Uterus (tissue), 4 donors: ENCODE measurements around the gene PDE6A. TPM values are rescaled to one million over a fixed set of nuclear protein-coding genes. Genes with fewer than 3 reads are reported as not detected.

Experiments used
- DNase-seq, 2 donors: peaks; one replicate each; pipeline ENCODE4 v3.0.0-alpha.2; 2019 to 2020
- H3K27ac ChIP-seq, 2 donors: fragments of 200-600 bp; sonication (generic); 1 replicate in 1 of 2; 2 replicates in 1 of 2; pipeline ENCODE4 v1.5.1; 2016 to 2018
- H3K27me3 ChIP-seq, 2 donors: fragments of 200-600 bp; sonication (generic); one replicate each; pipeline ENCODE4 v1.5.1; 2018 to 2019; ENCODE audit warnings: control low read depth in 1 of 2
- H3K36me3 ChIP-seq, 2 donors: fragments of 200-600 bp; sonication (generic); one replicate each; pipeline ENCODE4 v1.5.1; 2019; ENCODE audit warnings: control low read depth in 1 of 2
- H3K4me1 ChIP-seq, 2 donors: fragments of 200-600 bp; sonication (generic); one replicate each; pipeline ENCODE4 v1.5.1; 2018 to 2019; ENCODE audit warnings: control low read depth in 1 of 2
- H3K4me3 ChIP-seq, 2 donors: fragments of 200-600 bp; sonication (generic); 1 replicate in 1 of 2; 2 replicates in 1 of 2; pipeline ENCODE4 v1.5.1; 2018 to 2019; ENCODE audit warnings: mild to moderate bottlenecking in 1 of 2
- H3K9me3 ChIP-seq, 2 donors: fragments of 200-600 bp; sonication (generic); one replicate each; pipeline ENCODE4 v1.5.1; 2019; ENCODE audit warnings: control low read depth in 1 of 2
- CTCF ChIP-seq, 4 experiments: fragments of 200-600 bp in 2 of 4; fragments of 450-650 bp in 2 of 4; sonication (generic) in 2 of 4; IDR thresholded peaks; one replicate each; pipeline ENCODE4 v1.5.1; 2016 to 2019; ENCODE audit warnings: antibody characterized with exemption in 4 of 4, mild to moderate bottlenecking in 2 of 4, moderate library complexity in 1 of 4
- POLR2A ChIP-seq, 2 donors: fragments of 450-650 bp; IDR thresholded peaks; one replicate each; pipeline ENCODE4 v1.6.1; 2016; ENCODE audit warnings: antibody characterized with exemption in 2 of 2, mild to moderate bottlenecking in 1 of 2, moderate library complexity in 1 of 2
- intact Hi-C: fragments of 100-400 bp; cut with DNase I; formaldehyde crosslinking; loops from one replicate; pipeline ENCODE4 v1.15.1; 2023; ENCODE audit warnings: low total_unique reads
- total RNA-seq, 4 donors: library from RNA; depleted of rRNA in 3 of 4; stranded (reverse); fragments of >200 nt in 3 of 4; gene quantifications; one replicate each; pipeline versions ENCODE4 v1.1.0 to v1.2.4, GENCODE V29; 2014 to 2023
- donor health status: DM: yes; HTN: yes; CAD: no.

PDE6A gene
- total RNA-seq, 4 donors from 2014 or later = 0.07 TPM; not detected in 3

GRCh38 chr5:149838881-149839739 lies 105.5 kb downstream of the PDE6A start:
- intact Hi-C loops = no loop called here
- Histone ChIP-seq H3K27me3 (no peaks in the 10 kb centered on the region), H3K4me3 (no peak overlapping the region), H3K4me1 (no peaks in the 10 kb centered on the region), H3K9me3 (no peaks in the 10 kb centered on the region), H3K27ac (no peak overlapping the region), H3K36me3 (no peaks in the 10 kb centered on the region)
- TF ChIP-seq CTCF (IDR thresholded peaks at IDR 0.05) (no peak), POLR2A (IDR thresholded peaks at IDR 0.05) (no peak)
- DNase-seq = no peak

GRCh38 chr5:149837680-149838269 lies 106.8 kb downstream of the PDE6A start:
- intact Hi-C loops = no loop called here
- Histone ChIP-seq H3K4me1 (no peaks in the 10 kb centered on the region), H3K36me3 (no peaks in the 10 kb centered on the region), H3K27ac (no peak overlapping the region), H3K27me3 (no peaks in the 10 kb centered on the region), H3K9me3 (no peaks in the 10 kb centered on the region), H3K4me3 (no peak overlapping the region)
- TF ChIP-seq POLR2A (IDR thresholded peaks at IDR 0.05) (no peak), CTCF (IDR thresholded peaks at IDR 0.05) (peak in 3 of 4 experiments; percentile 7 to 43 (median 19))
- no peak for DNase-seq

DNA sequence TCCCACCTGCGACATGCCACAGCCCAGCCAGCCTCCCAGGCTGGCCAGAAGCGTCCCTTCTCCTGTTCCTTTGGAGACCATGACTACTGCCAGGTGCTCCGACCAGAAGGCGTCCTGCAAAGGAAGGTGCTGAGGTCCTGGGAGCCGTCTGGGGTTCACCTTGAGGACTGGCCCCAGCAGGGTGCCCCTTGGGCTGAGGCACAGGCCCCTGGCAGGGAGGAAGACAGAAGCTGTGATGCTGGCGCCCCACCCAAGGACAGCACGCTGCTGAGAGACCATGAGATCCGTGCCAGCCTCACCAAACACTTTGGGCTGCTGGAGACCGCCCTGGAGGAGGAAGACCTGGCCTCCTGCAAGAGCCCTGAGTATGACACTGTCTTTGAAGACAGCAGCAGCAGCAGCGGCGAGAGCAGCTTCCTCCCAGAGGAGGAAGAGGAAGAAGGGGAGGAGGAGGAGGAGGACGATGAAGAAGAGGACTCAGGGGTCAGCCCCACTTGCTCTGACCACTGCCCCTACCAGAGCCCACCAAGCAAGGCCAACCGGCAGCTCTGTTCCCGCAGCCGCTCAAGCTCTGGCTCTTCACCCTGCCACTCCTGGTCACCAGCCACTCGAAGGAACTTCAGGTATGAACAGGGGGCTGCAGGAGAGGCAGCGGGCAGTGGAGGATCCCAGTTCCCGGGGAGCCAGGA lies 108.0 kb downstream of the PDE6A start:
- no peak overlapping the region for H3K4me3 ChIP-seq
- no peaks in the 10 kb centered on the region for H3K27me3 ChIP-seq
- no peaks in the 10 kb centered on the region for H3K36me3 ChIP-seq
- intact Hi-C loops = no loop called here
- H3K9me3 ChIP-seq = no peaks in the 10 kb centered on the region
- DNase-seq = no peak
- no peak overlapping the region for H3K27ac ChIP-seq
- TF ChIP-seq CTCF (IDR thresholded peaks at IDR 0.05) (no peak), POLR2A (IDR thresholded peaks at IDR 0.05) (no peak)
- H3K4me1 ChIP-seq = no peaks in the 10 kb centered on the region

- peak in 1 of 2 donors; percentile 55 for DNase-seq
- no peak overlapping the region for H3K4me3 ChIP-seq
- H3K9me3 ChIP-seq = no peaks in the 10 kb centered on the region
- no peaks in the 10 kb centered on the region for H3K4me1 ChIP-seq
- no peaks in the 10 kb centered on the region for H3K27me3 ChIP-seq
- no peaks in the 10 kb centered on the region for H3K36me3 ChIP-seq
- TF ChIP-seq CTCF (IDR thresholded peaks at IDR 0.05) (peak; percentile 32 to 67 (median 54)), POLR2A (IDR thresholded peaks at IDR 0.05) (no peak)
- H3K27ac ChIP-seq = no peak overlapping the region
- intact Hi-C loops = loop anchor here (5.0 kb wide), 2 partner anchors 143 to 158 kb away; no protein-coding TSS in a partner anchor
Measured at GRCh38 chr5:149834246-149834855, 110.2 kb downstream of the PDE6A start.
